ENCODE measurements around the gene LAMA4. TPM values are rescaled to one million over a fixed set of nuclear protein-coding genes. Genes with fewer than 3 reads are reported as not detected.

LAMA4 gene
- 1.1 to 1.4 TPM (median 1.2 TPM) in 5 replicates for total RNA-seq (2022; extraction: Qiagen RNA extraction)

GRCh38 chr6:112253841-112254816, at the start of gene LAMA4:
Gene LAMA4 (minus strand): TSS chr6:112254567. CDS start chr6:112254150, 417 bp downstream.

GRCh38 chr6:112087136-112087911, 167.0 kb downstream of the LAMA4 start, which contains the start of the genes FAM229B and TUBE1:
Gene FAM229B (plus strand): TSS chr6:112087591. CDS start chr6:112099284, 11,693 bp downstream.
Gene TUBE1 (minus strand): TSS chr6:112087482. CDS start chr6:112087434, 48 bp downstream.

Other genes with a start within 250 kb of the LAMA4 start
- gene CCN6, start 200.5 kb downstream of the LAMA4 start, total RNA-seq (2022; extraction: Qiagen RNA extraction): not detected in 5 replicates
- gene TUBE1, start 167.1 kb downstream of the LAMA4 start, total RNA-seq (2022; extraction: Qiagen RNA extraction): 5.5 to 7.9 TPM (median 5.9 TPM) in 5 replicates
- gene FAM229B, start 167.0 kb downstream of the LAMA4 start, total RNA-seq (2022; extraction: Qiagen RNA extraction): 6.1 to 8.4 TPM (median 7.9 TPM) in 5 replicates
- 0.07 TPM in 1 of 5 replicates, not detected in the others for gene RFPL4B, start 92.8 kb upstream of the LAMA4 start, total RNA-seq (2022; extraction: Qiagen RNA extraction)